ENCODE results near the gene TESK2. TPM values are rescaled to one million over a fixed set of nuclear protein-coding genes. Genes with fewer than 3 reads are reported as not detected.

The TESK2 gene
- total RNA-seq, 1 experiment from 2014 or later: 5.0 TPM

GRCh38 chr1:45414746-45415145, 76.2 kb downstream of the TESK2 start:
- no peaks in the 10 kb centered on the region for H4K20me1 ChIP-seq (ENCODE audit: insufficient read depth)
- peaks cover 12 to 17% of the 10 kb centered on the region in 2 experiments for H3K4me1 ChIP-seq (ENCODE audit: control insufficient read depth in 1 of 2, insufficient read depth in 2 of 2, low read length in 2 of 2)
- H3K36me3 ChIP-seq (ENCODE audit: control insufficient read depth in 1 of 2, insufficient read depth in 2 of 2, low read length in 2 of 2): no peaks in the 10 kb centered on the region
- no peak overlapping the region for H3K27ac ChIP-seq (ENCODE audit: low read depth, low read length)
- no peak for DNase-seq (ENCODE audit: low read depth, low spot score)
- H2AFZ ChIP-seq (ENCODE audit: low read depth, low read length, poor library complexity, severe bottlenecking): no peak overlapping the region
- BruUV-seq (replicated peaks): no TSS peak
- ChIA-PET POLR2A (no interaction called here), RAD21 (ENCODE audit: low non-redundant PET in 1 of 2, low total read pairs in 2 of 2, uncharacterized antibody in 2 of 2, unreplicated experiment in 2 of 2) (no interaction called here), CTCF (no interaction called here)
- no peaks in the 10 kb centered on the region for H3K9me2 ChIP-seq (ENCODE audit: insufficient read depth)
- H3K9me3 ChIP-seq (ENCODE audit: control insufficient read depth in 1 of 2, insufficient read depth in 1 of 2, low read depth in 1 of 2, low read length in 2 of 2): no peaks in the 10 kb centered on the region
- no peak overlapping the region for H3K4me3 ChIP-seq (replicated peaks in 1 of 2; ENCODE audit: low read depth in 1 of 2, low read length in 2 of 2)
- no peak for ATAC-seq
- no peaks in the 10 kb centered on the region for H3K27me3 ChIP-seq (ENCODE audit: insufficient read depth, low read length)
- no peak overlapping the region for H3K4me2 ChIP-seq (ENCODE audit: low read length)
- H3K9ac ChIP-seq (ENCODE audit: low read length): no peak overlapping the region
- no peak for TF ChIP-seq YY1 (IDR thresholded peaks at IDR 0.05; ENCODE audit: extremely low read depth, insufficient replicate concordance, low read depth, low read length)
- no peak for TF ChIP-seq POLR2AphosphoS5 (IDR thresholded peaks at IDR 0.05; ENCODE audit: low read depth, low read length)
- no peak for TF ChIP-seq FOSL1 (IDR thresholded peaks at IDR 0.05; ENCODE audit: low read depth)
- TF ChIP-seq JUND (IDR thresholded peaks at IDR 0.05): no peak
- TF ChIP-seq TCF7L2 (IDR thresholded peaks at IDR 0.05; ENCODE audit: borderline replicate concordance, extremely low read depth, insufficient read depth, insufficient read length): no peak
- no peak for TF ChIP-seq RAD21 (IDR thresholded peaks at IDR 0.05; ENCODE audit: low read depth)
- TF ChIP-seq, protein P1, sequence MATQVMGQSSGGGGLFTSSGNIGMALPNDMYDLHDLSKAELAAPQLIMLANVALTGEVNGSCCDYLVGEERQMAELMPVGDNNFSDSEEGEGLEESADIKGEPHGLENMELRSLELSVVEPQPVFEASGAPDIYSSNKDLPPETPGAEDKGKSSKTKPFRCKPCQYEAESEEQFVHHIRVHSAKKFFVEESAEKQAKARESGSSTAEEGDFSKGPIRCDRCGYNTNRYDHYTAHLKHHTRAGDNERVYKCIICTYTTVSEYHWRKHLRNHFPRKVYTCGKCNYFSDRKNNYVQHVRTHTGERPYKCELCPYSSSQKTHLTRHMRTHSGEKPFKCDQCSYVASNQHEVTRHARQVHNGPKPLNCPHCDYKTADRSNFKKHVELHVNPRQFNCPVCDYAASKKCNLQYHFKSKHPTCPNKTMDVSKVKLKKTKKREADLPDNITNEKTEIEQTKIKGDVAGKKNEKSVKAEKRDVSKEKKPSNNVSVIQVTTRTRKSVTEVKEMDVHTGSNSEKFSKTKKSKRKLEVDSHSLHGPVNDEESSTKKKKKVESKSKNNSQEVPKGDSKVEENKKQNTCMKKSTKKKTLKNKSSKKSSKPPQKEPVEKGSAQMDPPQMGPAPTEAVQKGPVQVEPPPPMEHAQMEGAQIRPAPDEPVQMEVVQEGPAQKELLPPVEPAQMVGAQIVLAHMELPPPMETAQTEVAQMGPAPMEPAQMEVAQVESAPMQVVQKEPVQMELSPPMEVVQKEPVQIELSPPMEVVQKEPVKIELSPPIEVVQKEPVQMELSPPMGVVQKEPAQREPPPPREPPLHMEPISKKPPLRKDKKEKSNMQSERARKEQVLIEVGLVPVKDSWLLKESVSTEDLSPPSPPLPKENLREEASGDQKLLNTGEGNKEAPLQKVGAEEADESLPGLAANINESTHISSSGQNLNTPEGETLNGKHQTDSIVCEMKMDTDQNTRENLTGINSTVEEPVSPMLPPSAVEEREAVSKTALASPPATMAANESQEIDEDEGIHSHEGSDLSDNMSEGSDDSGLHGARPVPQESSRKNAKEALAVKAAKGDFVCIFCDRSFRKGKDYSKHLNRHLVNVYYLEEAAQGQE (IDR thresholded peaks at IDR 0.05; ENCODE audit: low read depth): no peak
- no peak for TF ChIP-seq CTCF (IDR thresholded peaks at IDR 0.05 in 2 of 3, conservative IDR thresholded peaks at IDR 0.05 in 1 of 3; ENCODE audit: borderline replicate concordance in 1 of 3, insufficient read depth in 1 of 3, low read depth in 2 of 3, low read length in 2 of 3)
- no peak for TF ChIP-seq SRF (IDR thresholded peaks at IDR 0.05; ENCODE audit: low read depth)
- no peak for TF ChIP-seq SP1 (IDR thresholded peaks at IDR 0.05; ENCODE audit: low read depth)
- TF ChIP-seq ZBTB33 (IDR thresholded peaks at IDR 0.05; ENCODE audit: extremely low read depth, insufficient replicate concordance, low read length): no peak
- no peak for TF ChIP-seq SIN3A (IDR thresholded peaks at IDR 0.05; ENCODE audit: low read depth)
- TF ChIP-seq ATF3 (IDR thresholded peaks at IDR 0.05): no peak
- TF ChIP-seq ZNF274 (IDR thresholded peaks at IDR 0.05; ENCODE audit: low read depth, low read length): no peak
- no peak for TF ChIP-seq POLR2A (IDR thresholded peaks at IDR 0.05; ENCODE audit: borderline replicate concordance, extremely low read depth, insufficient read depth, insufficient read length)
- TF ChIP-seq CBX3 (IDR thresholded peaks at IDR 0.05; ENCODE audit: low read depth): no peak
- H3K79me2 ChIP-seq (ENCODE audit: insufficient read depth, low read length): no peaks in the 10 kb centered on the region
- intact Hi-C loops (cut with micrococcal nuclease): no loop called here
